ENCODE measurements around the gene RANGAP1. TPM values are rescaled to one million over a fixed set of nuclear protein-coding genes. Genes with fewer than 3 reads are reported as not detected.
A peak's percentile ranks its signal among the peaks of the same experiment; 100 is the strongest.

The RANGAP1 gene
- total RNA-seq, 4 donors from 2014 or later: 42.0 to 78.7 (median 60.3) TPM

- H3K4me1 ChIP-seq: no peaks in the 10 kb centered on the region
Measured at GRCh38 chr22:41256254-41257253, 29.4 kb downstream of the RANGAP1 start.

GRCh38 chr22:41254230-41254629, 31.8 kb downstream of the RANGAP1 start:
- peaks cover 5 to 100% (median 33%) of the 10 kb centered on the region in 3 donors for H3K36me3 ChIP-seq
- 89 to 92% methylated on average over 7 of the region's 7 CpGs for WGBS, 2 donors
- H3K27ac ChIP-seq: no peak overlapping the region
- H3K27me3 ChIP-seq: no peaks in the 10 kb centered on the region
- no peaks in the 10 kb centered on the region for H3K9me3 ChIP-seq
- no peak overlapping the region for H3K4me3 ChIP-seq
- no peaks in the 10 kb centered on the region for H3K4me1 ChIP-seq
- no peak for DNase-seq (ENCODE audit: low spot score in 2 of 2)
- TF ChIP-seq CTCF (IDR thresholded peaks at IDR 0.05) (no peak), EP300 (IDR thresholded peaks at IDR 0.05) (no peak)

More at GRCh38 chr22:41256254-41257253, 29.4 kb downstream of the RANGAP1 start:
- 72 to 75% methylated on average over 12 to 20 of the region's 20 CpGs for WGBS, 2 donors
- H3K9me3 ChIP-seq: no peaks in the 10 kb centered on the region
- H3K27me3 ChIP-seq: no peaks in the 10 kb centered on the region
- peaks cover 5 to 100% (median 14%) of the 10 kb centered on the region in 3 donors for H3K36me3 ChIP-seq
- TF ChIP-seq CTCF (IDR thresholded peaks at IDR 0.05): no peak
- no peak for TF ChIP-seq POLR2A (IDR thresholded peaks at IDR 0.05)
- no peak for TF ChIP-seq EP300 (IDR thresholded peaks at IDR 0.05)
- peak overlapping the region in 1 of 4 donors; percentile 9 for H3K27ac ChIP-seq
- DNase-seq (ENCODE audit: low spot score in 2 of 2): no peak
- no peak overlapping the region for H3K4me3 ChIP-seq

GRCh38 chr22:41252365-41252764, 33.6 kb downstream of the RANGAP1 start:
- 89 to 93% methylated on average over 8 of the region's 8 CpGs for WGBS, 2 donors
- Histone ChIP-seq H3K4me3 (no peak overlapping the region), H3K27me3 (no peaks in the 10 kb centered on the region), H3K9me3 (no peaks in the 10 kb centered on the region), H3K27ac (no peak overlapping the region), H3K36me3 (peaks cover 5 to 100% (median 47%) of the 10 kb centered on the region in 3 donors), H3K4me1 (no peaks in the 10 kb centered on the region)
- DNase-seq (ENCODE audit: low spot score in 2 of 2): no peak
- no peak for TF ChIP-seq POLR2A (IDR thresholded peaks at IDR 0.05)
- no peak for TF ChIP-seq CTCF (IDR thresholded peaks at IDR 0.05)
- TF ChIP-seq EP300 (IDR thresholded peaks at IDR 0.05): no peak

GRCh38 chr22:41250127-41250526, 35.9 kb downstream of the RANGAP1 start:
- 94% methylated on average over 12 of the region's 12 CpGs for WGBS, 2 donors
- no peaks in the 10 kb centered on the region for H3K9me3 ChIP-seq
- no peak overlapping the region for H3K27ac ChIP-seq
- no peak for TF ChIP-seq EP300 (IDR thresholded peaks at IDR 0.05)
- no peak for TF ChIP-seq CTCF (IDR thresholded peaks at IDR 0.05)
- no peak for TF ChIP-seq POLR2A (IDR thresholded peaks at IDR 0.05)
- no peak overlapping the region for H3K4me3 ChIP-seq
- H3K36me3 ChIP-seq: peaks cover 5 to 99% (median 46%) of the 10 kb centered on the region in 3 donors
- DNase-seq (ENCODE audit: low spot score in 2 of 2): no peak
- no peaks in the 10 kb centered on the region for H3K27me3 ChIP-seq
- H3K4me1 ChIP-seq: no peaks in the 10 kb centered on the region

GRCh38 chr22:41249442-41249841, 36.5 kb downstream of the RANGAP1 start:
- 95 to 96% methylated on average over 8 to 12 of the region's 14 CpGs for WGBS, 2 donors
- DNase-seq (ENCODE audit: low spot score in 2 of 2): no peak
- no peaks in the 10 kb centered on the region for H3K9me3 ChIP-seq
- H3K27ac ChIP-seq: no peak overlapping the region
- H3K27me3 ChIP-seq: no peaks in the 10 kb centered on the region
- TF ChIP-seq POLR2A (IDR thresholded peaks at IDR 0.05) (no peak), CTCF (IDR thresholded peaks at IDR 0.05) (no peak), EP300 (IDR thresholded peaks at IDR 0.05) (no peak)
- H3K4me1 ChIP-seq: no peaks in the 10 kb centered on the region
- H3K36me3 ChIP-seq: peaks cover 5 to 99% (median 46%) of the 10 kb centered on the region in 3 donors
- no peak overlapping the region for H3K4me3 ChIP-seq
